ELR (cell line): ENCODE measurements around the gene ANAPC16.
"Not testable (repeated sequence)": the region's sequence is repeated elsewhere in the genome, so short reads cannot be mapped to it uniquely, and the experiment has no call there.

Source experiments
- DNase-seq: peaks from one replicate; pipeline ENCODE4 v3.0.0-alpha.2; 2015; ENCODE audit warnings: low read depth

Gene ANAPC16

GRCh38 chr10:72279587-72279986 is 63.8 kb downstream of the ANAPC16 start:
- DNase-seq = not testable (repeated sequence)

GRCh38 chr10:72283131-72283530 is 67.3 kb downstream of the ANAPC16 start:
- no peak for DNase-seq
